Suprapubic skin (tissue), 4 donors: ENCODE results near the gene ARL10. TPM values are rescaled to one million over a fixed set of nuclear protein-coding genes. Genes with fewer than 3 reads are reported as not detected.
A peak's percentile ranks its signal among the peaks of the same experiment; 100 is the strongest.

Source experiments
- DNase-seq, 2 donors: peaks; one replicate each; pipeline ENCODE4 v3.0.0-alpha.2; 2019; ENCODE audit warnings: low spot score in 2 of 2
- H3K27ac ChIP-seq: fragments of 200-600 bp; sonication (generic); one replicate; pipeline ENCODE4 v1.5.1; 2019
- H3K27me3 ChIP-seq: fragments of 200-600 bp; sonication (generic); one replicate; pipeline ENCODE4 v1.5.1; 2019
- H3K36me3 ChIP-seq: fragments of 200-600 bp; sonication (generic); one replicate; pipeline ENCODE4 v1.5.1; 2019
- H3K4me1 ChIP-seq: fragments of 200-600 bp; sonication (generic); one replicate; pipeline ENCODE4 v1.5.1; 2019
- H3K4me3 ChIP-seq: fragments of 200-600 bp; sonication (generic); one replicate; pipeline ENCODE4 v1.5.1; 2019; ENCODE audit warnings: mild to moderate bottlenecking
- H3K9me3 ChIP-seq: fragments of 200-600 bp; sonication (generic); one replicate; pipeline ENCODE4 v1.5.1; 2019
- EP300 ChIP-seq: sonication (generic); formaldehyde crosslinking; IDR thresholded peaks from one replicate; pipeline ENCODE4 v1.6.1; 2017; ENCODE audit warnings: antibody characterized with exemption
- POLR2A ChIP-seq, 2 donors: fragments of 450-650 bp; IDR thresholded peaks; one replicate each; pipeline ENCODE4 v1.6.1; 2017; ENCODE audit warnings: antibody characterized with exemption in 2 of 2, mild to moderate bottlenecking in 2 of 2, moderate library complexity in 2 of 2
- POLR2AphosphoS5 ChIP-seq, 3 donors: sonication (generic); formaldehyde crosslinking; IDR thresholded peaks; one replicate each; pipeline ENCODE4 v1.6.1; 2017; ENCODE audit warnings: antibody characterized with exemption in 3 of 3
- WGBS: methylation state at CpG from one replicate; pipeline ENCODE4 v1.1.5; 2018; 5-methylcytosine and 5-hydroxymethylcytosine counted together
- total RNA-seq, 4 donors: library from RNA; depleted of rRNA; stranded (reverse); fragments of >200 nt; gene quantifications; one replicate each; pipeline ENCODE4 v1.1.0, GENCODE V29; 2016
- TF ChIP-seq, protein P1 (sequence below), 2 donors: fragments of 200-600 bp in 1 of 2; fragments of 450-650 bp in 1 of 2; sonication (generic) in 1 of 2; IDR thresholded peaks; one replicate each; pipeline ENCODE4 v1.5.1; 2016 to 2019; ENCODE audit warnings: antibody characterized with exemption in 2 of 2, mild to moderate bottlenecking in 1 of 2, moderate library complexity in 1 of 2

The ARL10 gene
- total RNA-seq, 4 donors from 2014 or later = 7.1 to 36.4 (median 21.2) TPM

DNA sequence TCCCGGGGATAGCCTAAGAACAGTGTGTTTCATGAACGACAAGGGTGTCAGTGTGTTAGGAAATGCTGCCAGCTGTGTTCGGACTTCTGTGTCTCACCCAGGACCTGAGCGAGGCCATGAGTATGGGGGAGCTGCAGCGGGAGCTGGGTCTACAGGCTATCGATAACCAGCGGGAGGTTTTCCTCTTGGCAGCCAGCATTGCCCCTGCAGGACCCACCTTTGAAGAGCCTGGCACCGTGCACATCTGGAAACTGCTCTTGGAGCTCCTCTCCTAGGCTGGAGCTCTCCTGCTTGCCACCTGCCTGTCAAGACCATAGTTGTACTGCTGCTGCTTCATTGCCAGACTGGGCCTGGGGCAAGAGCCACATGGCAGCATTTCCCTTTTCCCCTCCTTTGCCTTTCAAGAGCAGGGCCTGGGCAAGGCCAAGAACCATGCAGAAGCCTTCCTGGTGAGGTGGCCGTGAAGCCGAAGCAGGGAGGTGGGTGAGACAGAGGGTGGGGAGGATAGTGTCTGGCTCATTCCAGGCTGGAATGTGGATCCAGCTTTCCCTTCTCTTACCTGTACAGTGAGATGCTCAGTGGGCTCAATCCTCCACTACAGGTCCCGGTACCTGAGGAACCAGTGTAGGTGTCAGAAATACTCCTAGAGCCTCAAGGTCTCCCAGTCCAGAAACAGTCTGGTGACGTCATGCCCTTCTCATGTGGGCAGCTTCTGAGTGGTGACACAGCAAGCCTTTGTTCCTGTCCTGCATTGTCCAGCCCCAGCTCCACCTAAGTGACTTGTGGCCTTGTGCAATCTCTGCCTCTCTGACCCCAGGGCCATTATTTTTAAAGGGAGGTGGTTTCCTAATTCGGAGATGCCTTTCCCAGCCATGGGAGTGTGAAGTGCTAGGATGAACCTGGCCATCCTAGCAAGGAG lies 6.6 kb downstream of the ARL10 start:
- WGBS = 90% methylated on average over 12 of the region's 13 CpGs
- H3K27me3 ChIP-seq = no peaks in the 10 kb centered on the region
- peaks cover 23% of the 10 kb centered on the region for H3K36me3 ChIP-seq
- TF ChIP-seq POLR2AphosphoS5 (IDR thresholded peaks at IDR 0.05) (no peak), EP300 (no peak), POLR2A (IDR thresholded peaks at IDR 0.05) (no peak)
- TF ChIP-seq, protein P1, sequence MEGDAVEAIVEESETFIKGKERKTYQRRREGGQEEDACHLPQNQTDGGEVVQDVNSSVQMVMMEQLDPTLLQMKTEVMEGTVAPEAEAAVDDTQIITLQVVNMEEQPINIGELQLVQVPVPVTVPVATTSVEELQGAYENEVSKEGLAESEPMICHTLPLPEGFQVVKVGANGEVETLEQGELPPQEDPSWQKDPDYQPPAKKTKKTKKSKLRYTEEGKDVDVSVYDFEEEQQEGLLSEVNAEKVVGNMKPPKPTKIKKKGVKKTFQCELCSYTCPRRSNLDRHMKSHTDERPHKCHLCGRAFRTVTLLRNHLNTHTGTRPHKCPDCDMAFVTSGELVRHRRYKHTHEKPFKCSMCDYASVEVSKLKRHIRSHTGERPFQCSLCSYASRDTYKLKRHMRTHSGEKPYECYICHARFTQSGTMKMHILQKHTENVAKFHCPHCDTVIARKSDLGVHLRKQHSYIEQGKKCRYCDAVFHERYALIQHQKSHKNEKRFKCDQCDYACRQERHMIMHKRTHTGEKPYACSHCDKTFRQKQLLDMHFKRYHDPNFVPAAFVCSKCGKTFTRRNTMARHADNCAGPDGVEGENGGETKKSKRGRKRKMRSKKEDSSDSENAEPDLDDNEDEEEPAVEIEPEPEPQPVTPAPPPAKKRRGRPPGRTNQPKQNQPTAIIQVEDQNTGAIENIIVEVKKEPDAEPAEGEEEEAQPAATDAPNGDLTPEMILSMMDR (IDR thresholded peaks at IDR 0.05) = no peak
- DNase-seq = no peak
- no peaks in the 10 kb centered on the region for H3K9me3 ChIP-seq
- H3K4me1 ChIP-seq = peaks cover 2% of the 10 kb centered on the region
- no peak overlapping the region for H3K4me3 ChIP-seq
- no peak overlapping the region for H3K27ac ChIP-seq

DNA sequence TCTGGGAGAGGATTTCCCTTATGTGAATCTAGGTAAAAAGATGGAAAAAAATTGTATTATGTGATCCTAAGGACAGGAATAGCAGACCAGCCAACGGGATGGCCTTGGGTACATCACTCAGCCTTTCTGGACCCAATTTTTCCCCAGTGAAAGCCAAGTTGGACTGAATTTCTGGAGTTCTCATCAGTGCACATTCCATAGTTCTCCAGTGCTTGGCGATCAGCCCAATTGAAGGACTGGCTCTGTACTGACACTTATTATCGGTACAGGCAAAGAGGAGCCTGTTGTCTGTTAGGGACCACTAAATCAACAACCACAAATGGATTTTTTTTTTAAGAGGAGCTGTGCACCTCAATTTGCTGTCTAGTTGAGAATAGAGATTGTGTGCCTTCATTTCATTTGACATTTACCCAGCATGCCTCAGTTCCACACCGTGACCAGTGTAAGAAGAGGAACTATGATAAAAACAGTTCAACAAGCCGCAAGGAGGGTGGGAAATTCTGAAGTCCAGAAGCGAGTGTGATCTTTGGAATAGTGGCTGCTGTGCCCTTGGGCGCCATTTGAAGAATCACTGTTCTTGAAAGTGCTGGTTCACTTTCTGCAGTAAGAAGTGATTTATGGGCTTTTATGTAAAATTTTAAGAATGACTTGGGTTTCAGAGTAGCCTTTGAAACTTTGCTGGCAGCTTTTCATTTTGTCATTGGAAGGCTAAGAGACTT lies 8.0 kb downstream of the ARL10 start:
- no peak for DNase-seq
- TF ChIP-seq EP300 = no peak
- no peak for TF ChIP-seq POLR2A (IDR thresholded peaks at IDR 0.05)
- TF ChIP-seq, protein P1 (IDR thresholded peaks at IDR 0.05) = no peak
- Histone ChIP-seq H3K27me3 (no peaks in the 10 kb centered on the region), H3K27ac (no peak overlapping the region), H3K4me3 (no peak overlapping the region), H3K4me1 (peaks cover 2% of the 10 kb centered on the region), H3K36me3 (peaks cover 14% of the 10 kb centered on the region), H3K9me3 (no peaks in the 10 kb centered on the region)
- WGBS = 59% methylated on average over 7 of the region's 7 CpGs

DNA sequence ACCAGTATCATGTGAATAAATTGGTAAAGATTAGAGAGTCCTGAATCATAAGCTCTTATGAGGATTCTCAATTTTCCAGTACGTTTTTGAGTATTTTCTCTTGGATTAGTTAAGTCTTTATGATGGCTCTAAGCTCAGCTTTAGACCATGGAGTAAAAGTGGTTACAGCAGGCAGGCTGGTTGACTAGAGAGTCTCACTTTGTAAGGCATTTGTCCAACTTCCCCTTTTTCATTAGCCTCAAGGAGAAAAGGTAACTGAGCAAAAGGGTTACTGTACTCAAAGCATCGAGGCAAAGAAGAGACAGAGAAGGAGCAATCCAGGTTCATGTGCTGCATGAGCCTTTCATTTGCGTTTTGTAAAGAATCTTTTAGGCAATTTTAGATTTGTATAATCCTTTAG lies 14.6 kb downstream of the ARL10 start:
- WGBS = 85% methylated on average over 3 of the region's 3 CpGs
- Histone ChIP-seq H3K27ac (no peak overlapping the region), H3K4me1 (no peaks in the 10 kb centered on the region), H3K36me3 (peaks cover 34% of the 10 kb centered on the region), H3K4me3 (no peak overlapping the region), H3K9me3 (no peaks in the 10 kb centered on the region), H3K27me3 (no peaks in the 10 kb centered on the region)
- DNase-seq = no peak
- no peak for TF ChIP-seq POLR2AphosphoS5 (IDR thresholded peaks at IDR 0.05)
- TF ChIP-seq, protein P1 (IDR thresholded peaks at IDR 0.05) = no peak
- no peak for TF ChIP-seq EP300
- no peak for TF ChIP-seq POLR2A (IDR thresholded peaks at IDR 0.05)

DNA sequence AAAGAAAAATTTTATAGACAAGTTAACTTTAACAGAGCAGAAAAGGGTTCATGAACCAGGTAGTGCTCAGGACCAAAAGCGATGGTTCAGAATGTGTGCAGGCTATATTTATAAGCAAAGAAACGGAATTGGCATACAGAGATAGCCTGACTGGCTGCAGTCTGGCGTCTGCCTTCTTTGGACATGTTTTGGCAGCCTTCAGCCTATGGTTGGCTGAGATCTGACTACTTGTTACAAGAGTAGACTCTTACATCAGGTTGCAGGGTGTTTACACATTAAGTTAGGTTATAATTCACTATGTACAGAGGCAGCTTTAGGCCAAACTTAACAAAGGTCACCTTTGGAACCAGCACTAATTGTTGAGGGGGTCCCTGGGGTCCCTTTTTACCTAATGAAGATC lies 16.1 kb downstream of the ARL10 start:
- Histone ChIP-seq H3K27ac (no peak overlapping the region), H3K4me1 (peaks cover 5% of the 10 kb centered on the region), H3K9me3 (no peaks in the 10 kb centered on the region), H3K4me3 (no peak overlapping the region), H3K27me3 (no peaks in the 10 kb centered on the region), H3K36me3 (peaks cover 44% of the 10 kb centered on the region)
- no peak for TF ChIP-seq POLR2A (IDR thresholded peaks at IDR 0.05)
- TF ChIP-seq, protein P1 (IDR thresholded peaks at IDR 0.05) = no peak
- no peak for DNase-seq
- 73% methylated on average over 3 of the region's 3 CpGs for WGBS

DNA sequence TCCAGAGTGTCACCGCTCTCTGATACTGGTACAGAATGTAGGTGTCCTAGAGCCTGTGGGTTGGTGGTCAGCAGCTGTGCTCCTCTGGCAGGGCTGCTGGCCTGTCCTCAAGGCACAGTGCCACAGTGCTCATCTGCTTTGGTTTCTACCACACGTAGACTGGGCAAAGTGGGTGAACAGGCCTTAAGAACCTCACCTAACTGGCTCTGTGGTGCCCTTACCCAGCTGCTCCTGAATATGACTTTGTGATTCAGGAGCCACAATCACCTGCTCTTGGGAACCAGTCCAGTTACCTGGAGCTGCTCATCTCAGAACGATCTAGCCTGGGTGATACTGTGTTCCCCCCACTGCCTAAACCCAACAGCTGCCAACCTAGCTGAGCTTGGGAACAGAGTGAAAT lies 16.7 kb downstream of the ARL10 start:
- WGBS = 86% methylated on average over 2 of the region's 3 CpGs
- H3K27me3 ChIP-seq = no peaks in the 10 kb centered on the region
- no peak for DNase-seq
- H3K9me3 ChIP-seq = no peaks in the 10 kb centered on the region
- H3K4me3 ChIP-seq = no peak overlapping the region
- TF ChIP-seq POLR2AphosphoS5 (IDR thresholded peaks at IDR 0.05) (no peak), POLR2A (IDR thresholded peaks at IDR 0.05) (no peak), EP300 (no peak)
- TF ChIP-seq, protein P1 (IDR thresholded peaks at IDR 0.05) = no peak
- H3K4me1 ChIP-seq = peaks cover 9% of the 10 kb centered on the region
- H3K36me3 ChIP-seq = peaks cover 44% of the 10 kb centered on the region
- peak overlapping the region; percentile 54 for H3K27ac ChIP-seq
